Ovary (tissue), 3 donors: ENCODE results near the gene KEL.

Experiments used
- EP300 ChIP-seq: sonication (generic); formaldehyde crosslinking; IDR thresholded peaks from one replicate; pipeline ENCODE4 v1.6.1; 2017; ENCODE audit warnings: antibody characterized with exemption
- POLR2A ChIP-seq: fragments of 450-650 bp; IDR thresholded peaks from one replicate; pipeline ENCODE4 v1.6.1; 2017; ENCODE audit warnings: antibody characterized with exemption, mild to moderate bottlenecking, moderate library complexity
- TF ChIP-seq, protein P1 (sequence below), 3 donors: fragments of 450-650 bp in 2 of 3; fragments of 200-600 bp in 1 of 3; IDR thresholded peaks; one replicate each; pipeline versions ENCODE4 v1.5.1 to v1.8.0; 2016 to 2022; ENCODE audit warnings: antibody characterized with exemption in 3 of 3, mild to moderate bottlenecking in 1 of 3
- donor health status: DM: no; HTN: no; CAD: no.

DNA sequence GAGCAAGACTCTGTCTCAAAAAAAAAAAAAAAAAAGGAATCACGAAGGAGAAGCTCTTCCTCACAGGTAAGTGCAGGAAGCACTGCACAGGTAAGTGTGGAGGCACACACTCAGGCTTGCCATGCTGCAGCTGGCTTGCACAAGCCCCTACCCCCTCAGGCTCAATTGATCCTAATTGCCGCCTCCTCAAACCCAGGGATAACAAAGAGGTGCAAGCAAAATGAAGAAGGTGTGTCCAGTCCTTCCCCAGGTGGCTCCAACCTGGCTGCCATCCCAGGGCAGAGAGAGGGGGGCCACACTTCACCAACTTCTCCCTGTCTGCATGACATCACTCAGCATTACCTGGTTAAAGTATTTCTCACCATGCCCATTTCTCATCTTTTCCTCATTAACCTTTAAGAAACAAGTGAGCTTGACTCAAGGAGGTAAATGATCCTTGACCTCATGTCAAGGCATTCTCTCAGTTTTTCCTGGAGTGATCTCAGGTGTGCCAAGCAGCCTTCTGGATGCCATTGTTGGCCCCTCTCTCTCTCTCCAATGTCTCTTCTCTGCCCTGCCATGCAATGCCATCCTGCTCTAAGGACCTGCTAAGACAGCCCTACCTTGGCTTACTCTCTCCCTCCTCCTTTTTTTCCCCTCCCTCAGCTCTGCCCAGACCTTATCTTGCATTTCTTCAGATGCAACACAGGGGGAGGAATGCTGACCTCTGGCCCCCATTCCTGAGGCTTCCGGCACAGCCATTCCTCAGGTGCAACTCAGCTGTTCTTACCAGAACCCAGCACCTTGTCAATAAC is 63.6 kb downstream of the KEL start:
- TF ChIP-seq, protein P1, sequence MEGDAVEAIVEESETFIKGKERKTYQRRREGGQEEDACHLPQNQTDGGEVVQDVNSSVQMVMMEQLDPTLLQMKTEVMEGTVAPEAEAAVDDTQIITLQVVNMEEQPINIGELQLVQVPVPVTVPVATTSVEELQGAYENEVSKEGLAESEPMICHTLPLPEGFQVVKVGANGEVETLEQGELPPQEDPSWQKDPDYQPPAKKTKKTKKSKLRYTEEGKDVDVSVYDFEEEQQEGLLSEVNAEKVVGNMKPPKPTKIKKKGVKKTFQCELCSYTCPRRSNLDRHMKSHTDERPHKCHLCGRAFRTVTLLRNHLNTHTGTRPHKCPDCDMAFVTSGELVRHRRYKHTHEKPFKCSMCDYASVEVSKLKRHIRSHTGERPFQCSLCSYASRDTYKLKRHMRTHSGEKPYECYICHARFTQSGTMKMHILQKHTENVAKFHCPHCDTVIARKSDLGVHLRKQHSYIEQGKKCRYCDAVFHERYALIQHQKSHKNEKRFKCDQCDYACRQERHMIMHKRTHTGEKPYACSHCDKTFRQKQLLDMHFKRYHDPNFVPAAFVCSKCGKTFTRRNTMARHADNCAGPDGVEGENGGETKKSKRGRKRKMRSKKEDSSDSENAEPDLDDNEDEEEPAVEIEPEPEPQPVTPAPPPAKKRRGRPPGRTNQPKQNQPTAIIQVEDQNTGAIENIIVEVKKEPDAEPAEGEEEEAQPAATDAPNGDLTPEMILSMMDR (IDR thresholded peaks at IDR 0.05): no peak
- TF ChIP-seq EP300 (no peak), POLR2A (no peak)
